NCI-H2081 (cell line): ENCODE data around the gene ZNF277.
"Not testable (repeated sequence)": the region's sequence is repeated elsewhere in the genome, so short reads cannot be mapped to it uniquely, and the experiment has no call there.

Experiments used
- DNase-seq, 2 experiments: peaks; one replicate each; lab custom pipeline; 2025; lab: John Stamatoyannopoulos, UW

The ZNF277 gene

GRCh38 chr7:112292162-112292561 is 85.7 kb downstream of the ZNF277 start:
- no peak for DNase-seq

- DNase-seq = no peak
These were observed 86.9 kb downstream of the ZNF277 start for GRCh38 chr7:112293416-112293815.

GRCh38 chr7:112296432-112296831 is 89.9 kb downstream of the ZNF277 start:
- DNase-seq = no peak

GRCh38 chr7:112297681-112298080 is 91.2 kb downstream of the ZNF277 start:
- DNase-seq = no peak

- no peak for DNase-seq
These were observed 92.1 kb downstream of the ZNF277 start for GRCh38 chr7:112298543-112299100.

GRCh38 chr7:112300072-112300471 is 93.6 kb downstream of the ZNF277 start:
- DNase-seq = no peak

- DNase-seq = no peak
These were observed 94.4 kb downstream of the ZNF277 start for GRCh38 chr7:112300831-112301407.

- DNase-seq = no peak
These were observed 96.1 kb downstream of the ZNF277 start for GRCh38 chr7:112302566-112302965.

GRCh38 chr7:112306903-112307302 is 100.4 kb downstream of the ZNF277 start:
- no peak for DNase-seq

GRCh38 chr7:112307506-112307905 is 101.0 kb downstream of the ZNF277 start:
- no peak for DNase-seq

GRCh38 chr7:112308974-112309373 is 102.5 kb downstream of the ZNF277 start:
- no peak for DNase-seq

GRCh38 chr7:112316803-112317202 is 110.3 kb downstream of the ZNF277 start:
- not testable (repeated sequence) for DNase-seq

GRCh38 chr7:112322070-112322469 is 115.6 kb downstream of the ZNF277 start:
- DNase-seq = no peak

GRCh38 chr7:112327566-112327965 is 121.1 kb downstream of the ZNF277 start:
- DNase-seq = no peak

- no peak for DNase-seq
These were observed 125.0 kb downstream of the ZNF277 start for GRCh38 chr7:112331492-112331891.

- DNase-seq = no peak
These were observed 127.9 kb downstream of the ZNF277 start for GRCh38 chr7:112334366-112334765.

- DNase-seq = no peak
These were observed 129.8 kb downstream of the ZNF277 start for GRCh38 chr7:112336261-112336660.

- DNase-seq = no peak
These were observed 130.6 kb downstream of the ZNF277 start for GRCh38 chr7:112336936-112337576.

- DNase-seq = no peak
These were observed 131.4 kb downstream of the ZNF277 start for GRCh38 chr7:112337892-112338291.

- no peak for DNase-seq
These were observed 132.3 kb downstream of the ZNF277 start for GRCh38 chr7:112338786-112339185.

GRCh38 chr7:112341464-112341863 is 135.0 kb downstream of the ZNF277 start:
- DNase-seq = no peak

- no peak for DNase-seq
These were observed 140.0 kb downstream of the ZNF277 start for GRCh38 chr7:112346381-112347060.

- DNase-seq = no peak
These were observed 140.6 kb downstream of the ZNF277 start for GRCh38 chr7:112347088-112347487.
